Subcutaneous adipose tissue (tissue), 4 donors: ENCODE data around the gene LRRC42. TPM values are rescaled to one million over a fixed set of nuclear protein-coding genes. Genes with fewer than 3 reads are reported as not detected.

Experiments
- CTCF ChIP-seq: fragments of 450-650 bp; IDR thresholded peaks from one replicate; pipeline ENCODE4 v1.5.1; 2016; ENCODE audit warnings: low read depth, mild to moderate bottlenecking, control low read depth, antibody characterized with exemption, moderate library complexity
- total RNA-seq, 4 donors: library from RNA; depleted of rRNA; stranded (reverse); fragments of >200 nt; gene quantifications; one replicate each; pipeline ENCODE4 v1.1.0, GENCODE V29; 2016

LRRC42 gene
- total RNA-seq, 4 donors from 2014 or later = 9.6 to 19.4 (median 15.3) TPM

GRCh38 chr1:53947172-53947907, 1.2 kb downstream of the LRRC42 start:
- TF ChIP-seq CTCF = no peak

- no peak for TF ChIP-seq CTCF
Measured at GRCh38 chr1:53948291-53948690, 2.1 kb downstream of the LRRC42 start.

- TF ChIP-seq CTCF = no peak
Measured at GRCh38 chr1:53949023-53949990, 3.2 kb downstream of the LRRC42 start.

- no peak for TF ChIP-seq CTCF
Measured at GRCh38 chr1:53951697-53952096, 5.5 kb downstream of the LRRC42 start.

- no peak for TF ChIP-seq CTCF
Measured at GRCh38 chr1:53954128-53954527, 8.0 kb downstream of the LRRC42 start.

- no peak for TF ChIP-seq CTCF
Measured at GRCh38 chr1:53956308-53957168, 10.4 kb downstream of the LRRC42 start.
